IMR-90 (cell line): ENCODE measurements around the gene MYOZ3. TPM values are rescaled to one million over a fixed set of nuclear protein-coding genes. Genes with fewer than 3 reads are reported as not detected.

Experiments
- ATAC-seq: fragments of 200-7000 bp; cut with Tn5 transposase; 2 replicates; pipeline ENCODE4 v1.9.1; 2020; ENCODE audit warnings: low read depth, mild to moderate bottlenecking, moderate library complexity
- BruUV-seq: library from RNA; stranded (reverse); fragments of 400-500 nt; replicated peaks from 2 replicates; lab custom pipeline; 2021; lab: Mats Ljungman, UMichigan
- CTCF ChIA-PET: fragments of 300-600 bp; formaldehyde crosslinking; extraction: SDS; loops from one replicate; lab custom pipeline; 2021; ENCODE audit warnings: antibody characterized with exemption; lab: Yijun Ruan, JAX
- POLR2A ChIA-PET: fragments of 300-600 bp; sonication (Branson Sonifier 250); formaldehyde crosslinking; loops from one replicate; lab custom pipeline; 2022; ENCODE audit warnings: antibody characterized with exemption; ENCODE audit not compliant: unreplicated experiment; lab: Charles Lee
- DNase-seq: peaks from one replicate; pipeline ENCODE4 v3.0.0; 2013
- H2AFZ ChIP-seq: replicated peaks from 2 replicates; pipeline ENCODE3; 2013; ENCODE audit warnings: low read length, mild to moderate bottlenecking; ENCODE audit not compliant: poor library complexity
- H2AK5ac ChIP-seq: 2 replicates; pipeline ENCODE4 v1.6.1; 2013; ENCODE audit warnings: low read depth, low read length, inconsistent platforms
- H2AK9ac ChIP-seq: replicated peaks from 2 replicates; pipeline ENCODE3; 2013; ENCODE audit warnings: mild to moderate bottlenecking, low read depth, low read length, moderate library complexity; ENCODE audit not compliant: poor library complexity
- H2BK120ac ChIP-seq: 2 replicates; pipeline ENCODE4 v1.6.1; 2013; ENCODE audit warnings: low read depth, low read length, inconsistent platforms
- H2BK15ac ChIP-seq: 3 replicates; pipeline ENCODE4 v1.6.1; 2013; ENCODE audit warnings: low read depth, low read length, inconsistent platforms
- H2BK20ac ChIP-seq: 2 replicates; pipeline ENCODE4 v1.6.1; 2013; ENCODE audit warnings: low read depth, mild to moderate bottlenecking, inconsistent platforms, low read length, moderate library complexity
- H2BK5ac ChIP-seq: 2 replicates; pipeline ENCODE4 v1.6.1; 2013; ENCODE audit warnings: mild to moderate bottlenecking, low read depth, low read length, inconsistent platforms; ENCODE audit not compliant: poor library complexity, severe bottlenecking
- H3K14ac ChIP-seq: replicated peaks from 2 replicates; pipeline ENCODE4 v1.6.1; 2013; ENCODE audit warnings: low read depth, low read length, inconsistent platforms
- H3K18ac ChIP-seq: 2 replicates; pipeline ENCODE4 v1.6.1; 2013; ENCODE audit warnings: low read depth, low read length, control low read depth
- H3K23ac ChIP-seq: 2 replicates; pipeline ENCODE4 v1.6.1; 2013; ENCODE audit warnings: low read depth, low read length, inconsistent platforms
- H3K27ac ChIP-seq: 2 replicates; pipeline ENCODE4 v1.5.1; 2013; ENCODE audit warnings: mild to moderate bottlenecking, control low read depth, low read length; ENCODE audit not compliant: insufficient read depth
- H3K27me3 ChIP-seq: 2 replicates; pipeline ENCODE4 v1.6.1; 2013; ENCODE audit warnings: low read length; ENCODE audit not compliant: control insufficient read depth, insufficient read depth
- H3K36me3 ChIP-seq: 2 replicates; pipeline ENCODE4 v1.6.1; 2013; ENCODE audit warnings: low read length, mixed read lengths; ENCODE audit not compliant: control insufficient read depth, insufficient read depth
- H3K4ac ChIP-seq: 2 replicates; pipeline ENCODE4 v1.6.1; 2013; ENCODE audit warnings: low read depth, low read length, inconsistent platforms
- H3K4me1 ChIP-seq: 2 replicates; pipeline ENCODE4 v1.6.1; 2013; ENCODE audit warnings: low read length, mixed read lengths; ENCODE audit not compliant: control insufficient read depth, insufficient read depth
- H3K4me2 ChIP-seq: 2 replicates; pipeline ENCODE4 v1.6.1; 2013; ENCODE audit warnings: low read depth, mild to moderate bottlenecking, control low read depth, low read length, moderate library complexity
- H3K4me3 ChIP-seq: 2 replicates; pipeline ENCODE4 v1.5.1; 2013; ENCODE audit warnings: low read depth, mild to moderate bottlenecking, control low read depth, low read length, moderate library complexity; ENCODE audit not compliant: insufficient read depth
- H3K56ac ChIP-seq: 2 replicates; pipeline ENCODE4 v1.6.1; 2013; ENCODE audit warnings: low read length, inconsistent platforms; ENCODE audit not compliant: insufficient read depth; ENCODE audit errors: extremely low read depth
- H3K79me1 ChIP-seq, 2 experiments: 2 replicates each; pipeline ENCODE4 v1.6.1; 2013; ENCODE audit warnings: low read length in 2 of 2, inconsistent platforms in 1 of 2, low read depth in 1 of 2
- H3K9ac ChIP-seq: 2 replicates; pipeline ENCODE4 v1.6.1; 2013; ENCODE audit warnings: low read depth, low read length, control low read depth
- H3K9me1 ChIP-seq: 2 replicates; pipeline ENCODE4 v1.6.1; 2013; ENCODE audit warnings: low read length, inconsistent platforms; ENCODE audit not compliant: insufficient read depth
- H3K9me3 ChIP-seq: 2 replicates; pipeline ENCODE4 v1.6.1; 2013; ENCODE audit warnings: low read length; ENCODE audit not compliant: control insufficient read depth, insufficient read depth
- H4K20me1 ChIP-seq: 2 replicates; pipeline ENCODE4 v1.6.1; 2013; ENCODE audit warnings: low read length, inconsistent platforms; ENCODE audit not compliant: insufficient read depth
- H4K5ac ChIP-seq: 2 replicates; pipeline ENCODE4 v1.6.1; 2013; ENCODE audit warnings: mild to moderate bottlenecking, low read depth, low read length, control low read depth
- H4K8ac ChIP-seq, 2 experiments: 2 replicates each; pipeline ENCODE4 v1.6.1; 2013; ENCODE audit warnings: low read depth in 2 of 2, low read length in 2 of 2, control low read depth in 1 of 2, inconsistent platforms in 1 of 2
- H4K91ac ChIP-seq: 2 replicates; pipeline ENCODE4 v1.6.1; 2013; ENCODE audit warnings: low read depth, low read length, inconsistent platforms; ENCODE audit not compliant: insufficient read depth
- BHLHE40 ChIP-seq: fragments of 150-350 bp; IDR thresholded peaks from 2 replicates; pipeline ENCODE4 v1.6.1; 2016; ENCODE audit warnings: mild to moderate bottlenecking, low read depth, low read length
- MAZ ChIP-seq: IDR thresholded peaks from 2 replicates; pipeline ENCODE4 v1.6.1; 2012; ENCODE audit warnings: low read depth, mild to moderate bottlenecking, low read length, improper control_type of control experiment, moderate library complexity, borderline replicate concordance
- NFE2L2 ChIP-seq: fragments of 150-350 bp; IDR thresholded peaks from 2 replicates; pipeline ENCODE4 v1.6.1; 2016; ENCODE audit warnings: low read depth, mild to moderate bottlenecking, low read length
- RAD21 ChIP-seq: IDR thresholded peaks from 2 replicates; pipeline ENCODE4 v1.6.1; 2012; ENCODE audit warnings: low read length, improper control_type of control experiment
- RCOR1 ChIP-seq: IDR thresholded peaks from 2 replicates; pipeline ENCODE4 v1.6.1; 2012; ENCODE audit warnings: mild to moderate bottlenecking, low read length, improper control_type of control experiment; ENCODE audit not compliant: insufficient replicate concordance
- SMC3 ChIP-seq: fragments of 150-350 bp; IDR thresholded peaks from 2 replicates; pipeline ENCODE4 v1.6.1; 2016; ENCODE audit warnings: low read depth, mild to moderate bottlenecking, antibody characterized with exemption, low read length, moderate library complexity
- WGBS, 2 experiments: methylation state at CpG; one replicate each; pipeline versions ENCODE4 v1.1.5 to v1.1.7; 2013; ENCODE audit warnings: missing lambda C conversion rate in 2 of 2; ENCODE audit not compliant: insufficient read length in 1 of 2; ENCODE audit errors: extremely low coverage in 2 of 2; 5-methylcytosine and 5-hydroxymethylcytosine counted together
- dilution Hi-C: fragments of 300-500 bp; cut with HindIII; formaldehyde crosslinking; loops from one replicate; pipeline ENCODE4 v1.14.3; 2018; ENCODE audit warnings: low sequenced_read_pairs; ENCODE audit not compliant: unreplicated experiment
- in situ Hi-C: fragments of 300-500 bp; cut with MboI; formaldehyde crosslinking; loops from 3 replicates; pipeline ENCODE4 v1.14.3; 2019; ENCODE audit warnings: low sequenced_read_pairs, inconsistent platforms, mixed read lengths
- intact Hi-C: fragments of 100-400 bp; cut with micrococcal nuclease; formaldehyde crosslinking; loops from 2 replicates; pipeline ENCODE4 v1.10.0; 2022
- polyA plus RNA-seq, 3 experiments: library from polyadenylated mRNA; depleted of rRNA; stranded (reverse); fragments of >200 nt; gene quantifications; 2 replicates each; pipeline ENCODE4 v1.2.3, GENCODE V29; 2012; ENCODE audit warnings: low replicate concordance in 1 of 3
- total RNA-seq: library from RNA; depleted of rRNA; stranded (reverse); fragments of >200 nt; gene quantifications from 2 replicates; pipeline ENCODE4 v1.2.3, GENCODE V29; 2012

The MYOZ3 gene
- total and polyA plus RNA-seq, 2 of the 4 experiments (the other 2 are of a cell fraction), result under 0.01 to 0.24 TPM

DNA sequence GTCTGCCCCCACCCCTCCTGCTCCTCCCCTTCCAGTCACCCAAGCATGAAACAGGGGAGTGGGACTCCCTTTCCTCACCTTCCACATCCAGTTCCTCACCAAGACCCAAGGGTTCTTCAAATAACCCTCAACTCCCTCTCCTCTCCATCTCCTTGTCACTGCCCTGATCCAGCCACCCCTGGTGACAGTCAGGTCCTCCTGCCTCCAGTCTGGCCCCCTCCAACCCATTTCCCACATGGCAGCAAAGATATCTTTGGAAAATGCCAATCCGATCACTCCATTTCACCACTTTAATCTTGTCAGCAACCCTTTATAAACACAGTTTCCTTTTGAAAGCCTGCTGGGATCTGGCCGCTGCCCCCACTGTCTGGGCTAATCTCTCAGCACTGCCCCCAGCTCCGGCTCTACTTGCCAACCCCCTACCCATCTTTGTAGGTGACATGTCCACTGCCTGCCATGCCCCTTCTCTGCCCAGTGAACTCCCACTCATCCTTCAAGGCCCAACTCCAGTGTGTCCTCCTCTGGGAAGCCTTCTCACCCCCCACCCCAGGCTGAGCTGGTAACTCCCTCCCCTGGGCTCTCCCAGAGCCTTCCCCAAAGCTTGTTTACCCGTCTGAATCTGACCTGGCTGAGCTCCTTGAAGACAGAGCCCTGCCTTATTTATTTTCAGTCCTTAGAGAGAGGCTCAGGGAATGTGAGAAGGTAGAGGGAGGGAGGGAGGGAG is 781 bp upstream of the MYOZ3 start:
- Histone ChIP-seq H3K79me1 (0 out of 4 replicates have a peak, but pooled peaks cover 0 to 3% of the 10 kb centered on the region in 2 experiments), H2AK9ac (peak overlapping the region; percentile 81), H3K56ac (no peak overlapping the region), H4K91ac (peak overlapping the region; percentile 4; the same call in 1 of the 2 replicates), H2BK5ac (no peak overlapping the region), H3K14ac (peak overlapping the region; percentile 25; the same call in 1 of the 2 replicates), H2BK120ac (peak overlapping the region; percentile 22; the same call in 1 of the 2 replicates), H4K20me1 (no peaks in the 10 kb centered on the region; the same call in 1 of the 2 replicates), H3K36me3 (no peaks in the 10 kb centered on the region), H3K27me3 (peaks cover 9% of the 10 kb centered on the region), H2BK20ac (no peak overlapping the region), H3K9me3 (no peaks in the 10 kb centered on the region), H3K18ac (no peak overlapping the region; the same call in 1 of the 2 replicates), H3K4me2 (peak overlapping the region; percentile 14; the same call in 1 of the 2 replicates), H3K4me3 (no peak overlapping the region), H2AFZ (peak overlapping the region; percentile 67), H3K4ac (peak overlapping the region; percentile 40; the same call in 1 of the 2 replicates), H3K9ac (no peak overlapping the region), H2AK5ac (peak overlapping the region; percentile 37; the same call in 1 of the 2 replicates), H2BK15ac (0 out of 3 replicates have a peak overlapping the region, but pooled peaks have one; percentile 47), H3K23ac (0 out of 2 replicates have a peak overlapping the region, but pooled peaks have one; percentile 25), H4K8ac (0 out of 4 replicates have a peak overlapping the region, but pooled peaks of 1 of the 2 experiments have one; percentile 47), H4K5ac (peak overlapping the region; percentile 5; the same call in 1 of the 2 replicates), H3K9me1 (peaks cover 4% of the 10 kb centered on the region; the same call in 1 of the 2 replicates), H3K4me1 (peaks cover 20% of the 10 kb centered on the region), H3K27ac (peak overlapping the region; percentile 39; the same call in 1 of the 2 replicates)
- DNase-seq, result no peak
- dilution Hi-C loops (no loop called here), intact Hi-C loops (no loop called here), in situ Hi-C loops (no loop called here)
- ChIA-PET POLR2A (no interaction called here), CTCF (no interaction called here)
- BruUV-seq, result no TSS peak
- WGBS, 2 experiments, result 45% methylated on average over 2 of the region's 4 CpGs; no CpG with 5 or more reads in 1 of the 2 experiments
- peak; percentile 33 for ATAC-seq
- TF ChIP-seq RAD21 (no peak), BHLHE40 (no peak), NFE2L2 (no peak), MAZ (peak; percentile 0; the same call in 1 of the 2 replicates), RCOR1 (no peak), SMC3 (no peak)
